H54 (cell line): Measurements from ENCODE around the gene ATF5.
A peak's percentile ranks its signal among the peaks of the same experiment; 100 is the strongest.

Experiments used
- DNase-seq: peaks from one replicate; pipeline ENCODE4 v3.0.0; 2011; ENCODE audit warnings: low spot score, mixed read lengths; ENCODE audit not compliant: insufficient read length
- FAIRE-seq: peaks from 3 replicates; lab custom pipeline; 2011; peaks lifted over from hg19 to GRCh38; lab: Jason Lieb, UNC
- POLR2A ChIP-seq: IDR thresholded peaks from 2 replicates; pipeline ENCODE4 v1.6.1; 2011; ENCODE audit warnings: low read depth, mild to moderate bottlenecking, low read length

Gene ATF5

GRCh38 chr19:49889038-49889686 lies 39.8 kb upstream of the ATF5 start:
- no peak for FAIRE-seq
- DNase-seq = no peak
- no peak for TF ChIP-seq POLR2A

- no peak for TF ChIP-seq POLR2A
- DNase-seq (no peak), FAIRE-seq (no peak)
Measured at GRCh38 chr19:49889687-49890348, 39.2 kb upstream of the ATF5 start.

GRCh38 chr19:49890349-49891311 lies 38.4 kb upstream of the ATF5 start:
- TF ChIP-seq POLR2A = no peak
- no peak for DNase-seq
- no peak for FAIRE-seq

GRCh38 chr19:49891393-49891792 lies 37.6 kb upstream of the ATF5 start:
- DNase-seq = no peak

GRCh38 chr19:49892716-49893115 lies 36.3 kb upstream of the ATF5 start:
- FAIRE-seq (no peak), DNase-seq (no peak)
- no peak for TF ChIP-seq POLR2A

More at GRCh38 chr19:49891393-49891792, 37.6 kb upstream of the ATF5 start:
- TF ChIP-seq POLR2A = no peak
- no peak for FAIRE-seq

GRCh38 chr19:49894011-49894664 lies 34.9 kb upstream of the ATF5 start:
- TF ChIP-seq POLR2A = no peak
- FAIRE-seq (no peak), DNase-seq (no peak)

- no peak for TF ChIP-seq POLR2A
- DNase-seq (no peak), FAIRE-seq (no peak)
Measured at GRCh38 chr19:49894879-49895565, 34.0 kb upstream of the ATF5 start.

- DNase-seq (no peak), FAIRE-seq (no peak)
- 0 out of 2 replicates have a peak, but pooled peaks have one; percentile 9 for TF ChIP-seq POLR2A
Measured at GRCh38 chr19:49895566-49896297, 33.3 kb upstream of the ATF5 start.

- no peak for TF ChIP-seq POLR2A
- FAIRE-seq (no peak), DNase-seq (peak; percentile 63)
Measured at GRCh38 chr19:49896863-49897621, 32.0 kb upstream of the ATF5 start, which contains the start of gene IL4I1. Gene IL4I1, minus strand, starts transcription at chr19:49896887. Its CDS starts 727 bp downstream, at chr19:49896160.

GRCh38 chr19:49904136-49904535 lies 24.9 kb upstream of the ATF5 start:
- no peak for FAIRE-seq
- no peak for TF ChIP-seq POLR2A

GRCh38 chr19:49906879-49907564 lies 22.0 kb upstream of the ATF5 start:
- TF ChIP-seq POLR2A = no peak
- no peak for FAIRE-seq
- DNase-seq = no peak

More at GRCh38 chr19:49904136-49904535, 24.9 kb upstream of the ATF5 start:
- no peak for DNase-seq
